GM18511 (cell line): ENCODE data around the gene GLRX2.
A peak's percentile ranks its signal among the peaks of the same experiment; 100 is the strongest.
"Not testable (repeated sequence)": the region's sequence is repeated elsewhere in the genome, so short reads cannot be mapped to it uniquely, and the experiment has no call there.

ENCODE experiments used
- ATAC-seq: cut with Tn5 transposase; IDR thresholded peaks from one replicate; pipeline ENCODE4 v1.9.1; 2021; ENCODE audit warnings: mild to moderate bottlenecking, moderate library complexity; ENCODE audit not compliant: unreplicated experiment

Gene GLRX2

GRCh38 chr1:193104907-193105820, at the start of gene GLRX2:
Gene GLRX2, minus strand, starts transcription at chr1:193105414. Its CDS starts 32 bp downstream, at chr1:193105382.
- peak; percentile 88 for ATAC-seq

- ATAC-seq = no peak
These were observed 39.8 kb upstream of the GLRX2 start for GRCh38 chr1:193144999-193145398.

- ATAC-seq = no peak
These were observed 39.2 kb upstream of the GLRX2 start for GRCh38 chr1:193144361-193144938.

GRCh38 chr1:193143285-193143684, 38.1 kb upstream of the GLRX2 start:
- no peak for ATAC-seq

- no peak for ATAC-seq
These were observed 37.2 kb upstream of the GLRX2 start for GRCh38 chr1:193142409-193142808.

GRCh38 chr1:193141804-193142203, 36.6 kb upstream of the GLRX2 start:
- no peak for ATAC-seq

- no peak for ATAC-seq
These were observed 35.0 kb upstream of the GLRX2 start for GRCh38 chr1:193140254-193140653.

GRCh38 chr1:193131266-193131860, 26.1 kb upstream of the GLRX2 start:
- ATAC-seq = peak; percentile 60

- no peak for ATAC-seq
These were observed 20.2 kb upstream of the GLRX2 start for GRCh38 chr1:193125369-193125768.

- ATAC-seq = no peak
These were observed 18.5 kb upstream of the GLRX2 start for GRCh38 chr1:193123751-193124150.

- peak; percentile 93 for ATAC-seq
These were observed 16.7 kb upstream of the GLRX2 start, which contains the start of gene CDC73 for GRCh38 chr1:193121616-193122593. Gene CDC73, plus strand, starts transcription at chr1:193122031. Its CDS starts 170 bp downstream, at chr1:193122201.

GRCh38 chr1:193120604-193121166, 15.5 kb upstream of the GLRX2 start:
- no peak for ATAC-seq

GRCh38 chr1:193118803-193119730, 13.9 kb upstream of the GLRX2 start:
- no peak for ATAC-seq

- no peak for ATAC-seq
These were observed 13.0 kb upstream of the GLRX2 start for GRCh38 chr1:193118194-193118593.

GRCh38 chr1:193117167-193117566, 12.0 kb upstream of the GLRX2 start:
- not testable (repeated sequence) for ATAC-seq

- ATAC-seq = no peak
These were observed 10.5 kb upstream of the GLRX2 start for GRCh38 chr1:193115629-193116227.

- ATAC-seq = no peak
These were observed 9.4 kb upstream of the GLRX2 start for GRCh38 chr1:193114485-193115095.

GRCh38 chr1:193113992-193114332, 8.7 kb upstream of the GLRX2 start:
- no peak for ATAC-seq
